ENCODE measurements around the gene MAP3K14. TPM values are rescaled to one million over a fixed set of nuclear protein-coding genes. Genes with fewer than 3 reads are reported as not detected.
A peak's percentile ranks its signal among the peaks of the same experiment; 100 is the strongest.

MAP3K14 gene
- total and polyA plus RNA-seq, 12 donors: 6.7 to 24.1 (median 12.6) TPM

DNA sequence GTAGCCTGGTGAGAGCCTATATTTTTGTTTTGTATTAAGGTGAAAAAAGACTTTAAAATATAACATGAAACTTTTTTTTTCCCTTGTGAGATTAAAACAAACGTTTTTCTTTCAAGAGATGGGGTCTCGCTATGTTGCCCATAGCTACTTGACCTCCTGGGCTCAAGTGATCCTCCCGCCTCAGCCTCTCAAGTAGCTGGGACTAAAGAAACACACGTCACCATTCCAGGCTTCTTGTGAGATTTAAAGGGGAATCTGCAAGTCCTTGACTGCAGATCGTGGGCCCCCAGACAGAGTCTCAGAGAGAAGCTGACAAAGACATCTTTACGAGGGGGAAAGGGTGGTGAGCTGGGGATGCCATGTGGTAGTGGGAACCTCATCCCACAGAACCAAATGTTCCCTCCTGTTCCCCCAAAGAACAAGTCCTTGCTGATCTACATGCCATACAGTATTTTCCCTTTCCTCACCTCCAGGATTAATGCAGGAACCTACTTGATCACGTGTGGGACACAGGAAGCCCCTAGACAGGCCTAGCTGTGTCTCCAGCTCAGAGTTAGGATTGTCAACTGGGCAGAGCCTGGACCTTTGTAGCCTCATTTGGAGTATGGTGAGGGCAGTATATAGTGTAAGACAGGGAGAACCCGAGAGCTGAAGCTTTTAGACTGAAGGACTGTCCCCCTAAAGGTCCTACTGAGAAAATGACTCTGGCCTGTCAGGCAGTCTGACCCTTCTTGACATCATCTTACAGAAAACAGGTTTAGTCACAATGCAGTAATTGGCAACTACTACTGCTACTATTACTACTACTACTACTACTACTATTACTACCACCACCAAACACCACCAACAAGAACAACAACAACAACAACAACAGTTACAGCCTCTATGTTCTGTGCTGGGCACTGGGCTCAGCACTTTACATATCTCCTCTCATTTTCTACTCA, 4.1 kb downstream of the MAP3K14 start:
- Histone ChIP-seq H3K4me1 (peaks cover 29 to 88% (median 83%) of the 10 kb centered on the region in 9 donors), H3K27me3 (no peaks in the 10 kb centered on the region), H3K27ac (peak overlapping the region; percentile 70 to 98 (median 96)), H3K4me3 (peak overlapping the region in 8 of 10 donors; percentile 3 to 41 (median 16)), H3K36me3 (peaks cover 0 to 33% (median 0%) of the 10 kb centered on the region in 9 donors), H3K9me3 (no peaks in the 10 kb centered on the region)
- TF ChIP-seq CTCF (IDR thresholded peaks at IDR 0.05): no peak
- 29 to 36% methylated on average over 8 of the region's 8 CpGs for WGBS, 2 donors
- intact Hi-C loops (cut with DNase I): loop anchor here in 7 of 10 donors (2.0 to 10.0 kb wide), 6 partner anchors 35 to 168 kb away; partner anchors contain the start of genes FMNL1 (in 1 of the 7) and HEXIM1 (in 1 of the 7)
- no peak for DNase-seq
- ATAC-seq: no peak

GRCh38 chr17:45311760-45312476, 4.9 kb downstream of the MAP3K14 start:
- H3K36me3 ChIP-seq: peaks cover 0 to 33% (median 0%) of the 10 kb centered on the region in 9 donors
- WGBS, 2 donors: 10 to 17% methylated on average over 10 of the region's 10 CpGs
- ATAC-seq (peak in 7 of 8 donors; percentile 7 to 63 (median 41)), DNase-seq (peak; percentile 55 to 66)
- H3K4me1 ChIP-seq: peaks cover 33 to 93% (median 88%) of the 10 kb centered on the region in 9 donors
- no peaks in the 10 kb centered on the region for H3K27me3 ChIP-seq
- intact Hi-C loops (cut with DNase I): loop anchor here in 7 of 10 donors (2.0 to 10.0 kb wide), 6 partner anchors 35 to 167 kb away; partner anchors contain the start of genes FMNL1 (in 1 of the 7) and HEXIM1 (in 1 of the 7)
- H3K27ac ChIP-seq: peak overlapping the region; percentile 70 to 98 (median 96)
- TF ChIP-seq CTCF (IDR thresholded peaks at IDR 0.05): no peak
- peak overlapping the region in 9 of 10 donors; percentile 1 to 41 (median 16) for H3K4me3 ChIP-seq
- H3K9me3 ChIP-seq: no peaks in the 10 kb centered on the region

DNA sequence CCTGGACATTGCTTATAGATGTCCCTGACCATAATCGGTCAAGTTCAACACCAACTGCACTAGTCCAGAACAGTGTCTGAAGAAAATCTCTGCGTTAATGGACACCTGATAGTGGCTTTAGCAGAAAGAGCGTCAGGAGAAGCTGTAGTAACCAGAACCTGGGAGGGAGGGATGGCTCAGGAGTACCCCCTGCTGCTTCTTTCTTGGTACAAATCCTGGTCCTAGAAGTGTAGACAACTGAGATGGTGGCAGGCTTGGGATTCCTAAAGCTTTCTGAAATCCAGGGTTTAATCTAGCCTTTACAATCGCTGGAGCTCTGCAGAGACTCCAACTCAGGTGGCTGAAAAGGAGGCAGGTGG, 5.4 kb downstream of the MAP3K14 start:
- peaks cover 39 to 98% (median 93%) of the 10 kb centered on the region in 9 donors for H3K4me1 ChIP-seq
- no peaks in the 10 kb centered on the region for H3K27me3 ChIP-seq
- H3K27ac ChIP-seq: peak overlapping the region in 9 of 10 donors; percentile 81 to 98 (median 96)
- intact Hi-C loops (cut with DNase I): loop anchor here in 7 of 10 donors (5.0 to 10.0 kb wide), 5 partner anchors 34 to 167 kb away; partner anchors contain the start of genes FMNL1 (in 1 of the 7) and HEXIM1 (in 1 of the 7)
- 46 to 55% methylated on average over 4 of the region's 4 CpGs for WGBS, 2 donors
- TF ChIP-seq CTCF (IDR thresholded peaks at IDR 0.05): peak in 1 of 9 donors; percentile 12
- peak overlapping the region in 1 of 10 donors; percentile 25 for H3K4me3 ChIP-seq
- DNase-seq (no peak), ATAC-seq (no peak)
- no peaks in the 10 kb centered on the region for H3K9me3 ChIP-seq
- peaks cover 0 to 33% (median 0%) of the 10 kb centered on the region in 9 donors for H3K36me3 ChIP-seq
